HG03025 (cell line): ENCODE results near the gene C1orf232.
A peak's percentile ranks its signal among the peaks of the same experiment; 100 is the strongest.

Experiments used
- ATAC-seq: cut with Tn5 transposase; IDR thresholded peaks from one replicate; pipeline ENCODE4 v1.9.1; 2021; ENCODE audit warnings: mild to moderate bottlenecking, moderate library complexity; ENCODE audit not compliant: unreplicated experiment, low FRiP score

C1orf232 gene

GRCh38 chr1:26181586-26182382, 13.0 kb upstream of the C1orf232 start:
- no peak for ATAC-seq

- no peak for ATAC-seq
Measured at GRCh38 chr1:26180010-26180506, 11.3 kb upstream of the C1orf232 start.

- no peak for ATAC-seq
Measured at GRCh38 chr1:26177182-26177684, 8.5 kb upstream of the C1orf232 start, which contains the start of gene CNKSR1. TSS of gene CNKSR1 (plus strand) at chr1:26177491. CDS start at chr1:26177548, 57 bp downstream.

- no peak for ATAC-seq
Measured at GRCh38 chr1:26175346-26175745, 6.6 kb upstream of the C1orf232 start.

- ATAC-seq = no peak
Measured at GRCh38 chr1:26171084-26172072, 2.6 kb upstream of the C1orf232 start, which contains the start of gene ZNF593OS. TSS of gene ZNF593OS (minus strand) at chr1:26171832. CDS start at chr1:26171661, 171 bp downstream.

- no peak for ATAC-seq
Measured at GRCh38 chr1:26170472-26170821, 1.7 kb upstream of the C1orf232 start.

- peak; percentile 78 for ATAC-seq
Measured at GRCh38 chr1:26169669-26170471, 1.1 kb upstream of the C1orf232 start, which contains the start of gene ZNF593. TSS of gene ZNF593 (plus strand) at chr1:26169908. CDS start at chr1:26169984, 76 bp downstream.

- no peak for ATAC-seq
Measured at GRCh38 chr1:26169198-26169554, 413 bp upstream of the C1orf232 start.

GRCh38 chr1:26166719-26167281, 2.0 kb downstream of the C1orf232 start:
- no peak for ATAC-seq

- ATAC-seq = no peak
Measured at GRCh38 chr1:26164861-26165842, 3.6 kb downstream of the C1orf232 start.

- ATAC-seq = no peak
Measured at GRCh38 chr1:26164036-26164860, 4.5 kb downstream of the C1orf232 start.

GRCh38 chr1:26163684-26164035, 5.1 kb downstream of the C1orf232 start:
- ATAC-seq = no peak

- no peak for ATAC-seq
Measured at GRCh38 chr1:26162220-26162709, 6.5 kb downstream of the C1orf232 start.

GRCh38 chr1:26161415-26162219, 7.1 kb downstream of the C1orf232 start:
- ATAC-seq = no peak

GRCh38 chr1:26160527-26161414, 8.0 kb downstream of the C1orf232 start:
- no peak for ATAC-seq

GRCh38 chr1:26159743-26160039, 9.1 kb downstream of the C1orf232 start:
- ATAC-seq = no peak
